HG02943 (cell line): Measurements from ENCODE around the gene L3MBTL4.
"Not testable (repeated sequence)": the region's sequence is repeated elsewhere in the genome, so short reads cannot be mapped to it uniquely, and the experiment has no call there.

ENCODE experiments used
- ATAC-seq: cut with Tn5 transposase; IDR thresholded peaks from one replicate; pipeline ENCODE4 v1.9.1; 2021; ENCODE audit warnings: mild to moderate bottlenecking, low read depth, moderate library complexity; ENCODE audit not compliant: unreplicated experiment

Gene L3MBTL4

GRCh38 chr18:6056171-6056910, 358.4 kb downstream of the L3MBTL4 start:
- ATAC-seq = no peak

GRCh38 chr18:6055711-6056110, 359.0 kb downstream of the L3MBTL4 start:
- no peak for ATAC-seq

- ATAC-seq = no peak
Observed at GRCh38 chr18:6054256-6054842, 360.4 kb downstream of the L3MBTL4 start.

GRCh38 chr18:6052449-6052913, 362.2 kb downstream of the L3MBTL4 start:
- ATAC-seq = no peak

GRCh38 chr18:6047596-6047995, 367.1 kb downstream of the L3MBTL4 start:
- ATAC-seq = not testable (repeated sequence)

GRCh38 chr18:6044773-6045172, 369.9 kb downstream of the L3MBTL4 start:
- ATAC-seq = no peak

GRCh38 chr18:6044319-6044718, 370.4 kb downstream of the L3MBTL4 start:
- ATAC-seq = no peak

GRCh38 chr18:6039055-6039454, 375.7 kb downstream of the L3MBTL4 start:
- no peak for ATAC-seq

- ATAC-seq = no peak
Observed at GRCh38 chr18:6031442-6031841, 383.3 kb downstream of the L3MBTL4 start.

- no peak for ATAC-seq
Observed at GRCh38 chr18:6031002-6031401, 383.7 kb downstream of the L3MBTL4 start.

GRCh38 chr18:6024745-6025248, 389.9 kb downstream of the L3MBTL4 start:
- no peak for ATAC-seq

GRCh38 chr18:6023551-6023950, 391.2 kb downstream of the L3MBTL4 start:
- ATAC-seq = no peak

- ATAC-seq = no peak
Observed at GRCh38 chr18:6022845-6023244, 391.9 kb downstream of the L3MBTL4 start.

- no peak for ATAC-seq
Observed at GRCh38 chr18:6022074-6022444, 392.7 kb downstream of the L3MBTL4 start.

GRCh38 chr18:6021306-6022073, 393.2 kb downstream of the L3MBTL4 start:
- no peak for ATAC-seq

- no peak for ATAC-seq
Observed at GRCh38 chr18:6018671-6019070, 396.0 kb downstream of the L3MBTL4 start.

GRCh38 chr18:6017171-6017570, 397.5 kb downstream of the L3MBTL4 start:
- no peak for ATAC-seq

GRCh38 chr18:6015364-6015763, 399.3 kb downstream of the L3MBTL4 start:
- no peak for ATAC-seq

- ATAC-seq = no peak
Observed at GRCh38 chr18:6013171-6013810, 401.4 kb downstream of the L3MBTL4 start.

- no peak for ATAC-seq
Observed at GRCh38 chr18:6010921-6011320, 403.8 kb downstream of the L3MBTL4 start.

- ATAC-seq = no peak
Observed at GRCh38 chr18:6010284-6010683, 404.4 kb downstream of the L3MBTL4 start.
